Measurements from ENCODE around the gene NCKAP5. TPM values are rescaled to one million over a fixed set of nuclear protein-coding genes. Genes with fewer than 3 reads are reported as not detected.

Gene NCKAP5
- total RNA-seq, 1 donor from 2014 or later: 0.87 TPM

- Mint-ChIP-seq H3K4me1 (ENCODE audit: low read depth) (peaks cover 18% of the 10 kb centered on the region), H3K4me3 (ENCODE audit: unreplicated experiment) (no peak overlapping the region), H3K9me3 (ENCODE audit: low read depth) (no peaks in the 10 kb centered on the region), H3K27me3 (ENCODE audit: low read depth) (no peaks in the 10 kb centered on the region), H3K27ac (ENCODE audit: unreplicated experiment) (no peak overlapping the region), H3K36me3 (ENCODE audit: low read depth) (no peaks in the 10 kb centered on the region)
- DNase-seq (ENCODE audit: low spot score): no peak
- TF ChIP-seq CTCF (IDR thresholded peaks at IDR 0.05): no peak
These were observed 54.4 kb downstream of the NCKAP5 start for GRCh38 chr2:133513893-133514292.

GRCh38 chr2:133512121-133512520 lies 56.1 kb downstream of the NCKAP5 start:
- Mint-ChIP-seq H3K27ac (ENCODE audit: unreplicated experiment) (no peak overlapping the region), H3K4me1 (ENCODE audit: low read depth) (peaks cover 8% of the 10 kb centered on the region), H3K36me3 (ENCODE audit: low read depth) (no peaks in the 10 kb centered on the region), H3K4me3 (ENCODE audit: unreplicated experiment) (no peak overlapping the region), H3K9me3 (ENCODE audit: low read depth) (no peaks in the 10 kb centered on the region), H3K27me3 (ENCODE audit: low read depth) (no peaks in the 10 kb centered on the region)
- DNase-seq (ENCODE audit: low spot score): no peak
- TF ChIP-seq CTCF (IDR thresholded peaks at IDR 0.05): no peak

GRCh38 chr2:133511679-133512078 lies 56.6 kb downstream of the NCKAP5 start:
- no peak for DNase-seq (ENCODE audit: low spot score)
- no peak for TF ChIP-seq CTCF (IDR thresholded peaks at IDR 0.05)
- Mint-ChIP-seq H3K4me1 (ENCODE audit: low read depth) (peaks cover 7% of the 10 kb centered on the region), H3K4me3 (ENCODE audit: unreplicated experiment) (no peak overlapping the region), H3K27me3 (ENCODE audit: low read depth) (no peaks in the 10 kb centered on the region), H3K9me3 (ENCODE audit: low read depth) (no peaks in the 10 kb centered on the region), H3K27ac (ENCODE audit: unreplicated experiment) (no peak overlapping the region), H3K36me3 (ENCODE audit: low read depth) (no peaks in the 10 kb centered on the region)

- Mint-ChIP-seq H3K4me3 (ENCODE audit: unreplicated experiment) (no peak overlapping the region), H3K27ac (ENCODE audit: unreplicated experiment) (no peak overlapping the region), H3K9me3 (ENCODE audit: low read depth) (no peaks in the 10 kb centered on the region), H3K4me1 (ENCODE audit: low read depth) (peaks cover 13% of the 10 kb centered on the region), H3K27me3 (ENCODE audit: low read depth) (no peaks in the 10 kb centered on the region), H3K36me3 (ENCODE audit: low read depth) (no peaks in the 10 kb centered on the region)
- no peak for DNase-seq (ENCODE audit: low spot score)
- TF ChIP-seq CTCF (IDR thresholded peaks at IDR 0.05): no peak
These were observed 58.5 kb downstream of the NCKAP5 start for GRCh38 chr2:133509777-133510176.

GRCh38 chr2:133508546-133509165 lies 59.6 kb downstream of the NCKAP5 start:
- H3K27me3 Mint-ChIP-seq (ENCODE audit: low read depth): no peaks in the 10 kb centered on the region
- TF ChIP-seq CTCF (IDR thresholded peaks at IDR 0.05): no peak
- no peaks in the 10 kb centered on the region for H3K9me3 Mint-ChIP-seq (ENCODE audit: low read depth)
- peaks cover 24% of the 10 kb centered on the region for H3K4me1 Mint-ChIP-seq (ENCODE audit: low read depth)
- no peaks in the 10 kb centered on the region for H3K36me3 Mint-ChIP-seq (ENCODE audit: low read depth)
- no peak for DNase-seq (ENCODE audit: low spot score)
- no peak overlapping the region for H3K27ac Mint-ChIP-seq (ENCODE audit: unreplicated experiment)
- no peak overlapping the region for H3K4me3 Mint-ChIP-seq (ENCODE audit: unreplicated experiment)

All from chondrocyte (in vitro differentiated cells).